Osteoblast (primary cell): ENCODE data around the gene YBEY. TPM values are rescaled to one million over a fixed set of nuclear protein-coding genes. Genes with fewer than 3 reads are reported as not detected.
A peak's percentile ranks its signal among the peaks of the same experiment; 100 is the strongest.

Experiments used
- DNase-seq: peaks from one replicate; pipeline ENCODE4 v3.0.0; 2011; ENCODE audit warnings: low spot score, mixed read lengths; ENCODE audit not compliant: insufficient read length; ENCODE audit errors: missing footprints
- H2AFZ ChIP-seq: 2 replicates; pipeline ENCODE4 v1.6.0; 2011; ENCODE audit warnings: mild to moderate bottlenecking, low read length
- H3K27ac ChIP-seq: 2 replicates; pipeline ENCODE4 v1.5.1; 2011; ENCODE audit warnings: mild to moderate bottlenecking, low read depth, low read length, moderate library complexity
- H3K27me3 ChIP-seq: 2 replicates; pipeline ENCODE4 v1.6.0; 2012; ENCODE audit warnings: mild to moderate bottlenecking, control low read depth, inconsistent platforms, low read length, moderate library complexity; ENCODE audit not compliant: insufficient read depth
- H3K36me3 ChIP-seq: 2 replicates; pipeline ENCODE4 v1.5.1; 2011; ENCODE audit warnings: mild to moderate bottlenecking, low read length, control low read depth, moderate library complexity; ENCODE audit not compliant: insufficient read depth
- H3K4me1 ChIP-seq: 2 replicates; pipeline ENCODE4 v1.5.1; 2011; ENCODE audit warnings: mild to moderate bottlenecking, low read length, control low read depth, moderate library complexity; ENCODE audit not compliant: insufficient read depth
- H3K4me2 ChIP-seq: 2 replicates; pipeline ENCODE4 v1.6.0; 2011; ENCODE audit warnings: mild to moderate bottlenecking, low read length; ENCODE audit not compliant: insufficient read depth
- H3K4me3 ChIP-seq: fragments of 200-600 bp; sonication (generic); 3 replicates; pipeline ENCODE4 v1.5.1; 2012; ENCODE audit warnings: mild to moderate bottlenecking, low read length, inconsistent platforms; ENCODE audit not compliant: insufficient read depth
- H3K79me2 ChIP-seq: 2 replicates; pipeline ENCODE4 v1.6.0; 2012; ENCODE audit warnings: mild to moderate bottlenecking, low read length, control low read depth, inconsistent platforms; ENCODE audit not compliant: insufficient read depth
- H3K9me3 ChIP-seq: 2 replicates; pipeline ENCODE4 v1.5.1; 2011; ENCODE audit warnings: low read depth, low read length, control low read depth
- H4K20me1 ChIP-seq: 2 replicates; pipeline ENCODE4 v1.6.0; 2012; ENCODE audit warnings: mild to moderate bottlenecking, low read length, control low read depth; ENCODE audit not compliant: insufficient read depth
- CTCF ChIP-seq: IDR thresholded peaks from 2 replicates; pipeline ENCODE4 v1.5.1; 2011; ENCODE audit warnings: mild to moderate bottlenecking, low read depth, low read length, moderate library complexity; ENCODE audit errors: extremely low read depth
- total RNA-seq: library from RNA; depleted of rRNA; stranded (reverse); fragments of >200 nt; gene quantifications from 2 replicates; pipeline ENCODE4 v1.2.3, GENCODE V29; 2012

Gene YBEY
- total RNA-seq, 1 donor: 18.8 TPM

GRCh38 chr21:46250146-46250725 is 35.9 kb upstream of the YBEY start:
- no peaks in the 10 kb centered on the region for H3K9me3 ChIP-seq
- TF ChIP-seq CTCF: no peak
- H3K36me3 ChIP-seq: peaks cover 91% of the 10 kb centered on the region
- H3K27me3 ChIP-seq: no peaks in the 10 kb centered on the region
- H3K4me2 ChIP-seq: no peak overlapping the region
- no peaks in the 10 kb centered on the region for H3K4me1 ChIP-seq
- no peak overlapping the region for H3K4me3 ChIP-seq
- peaks cover 3% of the 10 kb centered on the region for H4K20me1 ChIP-seq
- no peak overlapping the region for H2AFZ ChIP-seq
- no peak overlapping the region for H3K27ac ChIP-seq
- no peaks in the 10 kb centered on the region for H3K79me2 ChIP-seq
- DNase-seq: peak; percentile 45

GRCh38 chr21:46252840-46253239 is 33.3 kb upstream of the YBEY start:
- peaks cover 7% of the 10 kb centered on the region for H4K20me1 ChIP-seq
- no peak overlapping the region for H3K4me3 ChIP-seq
- H3K27ac ChIP-seq: no peak overlapping the region
- no peaks in the 10 kb centered on the region for H3K27me3 ChIP-seq
- H2AFZ ChIP-seq: no peak overlapping the region
- H3K36me3 ChIP-seq: peaks cover 92% of the 10 kb centered on the region
- H3K4me2 ChIP-seq: no peak overlapping the region
- no peaks in the 10 kb centered on the region for H3K9me3 ChIP-seq
- DNase-seq: no peak
- no peaks in the 10 kb centered on the region for H3K79me2 ChIP-seq
- no peak for TF ChIP-seq CTCF
- no peaks in the 10 kb centered on the region for H3K4me1 ChIP-seq

- Histone ChIP-seq H3K79me2 (no peaks in the 10 kb centered on the region), H3K36me3 (peaks cover 95% of the 10 kb centered on the region), H3K27ac (no peak overlapping the region), H3K27me3 (no peaks in the 10 kb centered on the region), H3K4me3 (no peak overlapping the region), H2AFZ (no peak overlapping the region), H3K4me1 (no peaks in the 10 kb centered on the region), H4K20me1 (peaks cover 7% of the 10 kb centered on the region), H3K4me2 (no peak overlapping the region), H3K9me3 (no peaks in the 10 kb centered on the region)
- no peak for TF ChIP-seq CTCF
- no peak for DNase-seq
Measured at GRCh38 chr21:46253610-46254124, 32.5 kb upstream of the YBEY start.

- peaks cover 94% of the 10 kb centered on the region for H3K36me3 ChIP-seq
- no peak for TF ChIP-seq CTCF
- H3K4me3 ChIP-seq: no peak overlapping the region
- H3K27ac ChIP-seq: no peak overlapping the region
- DNase-seq: peak; percentile 36
- no peak overlapping the region for H3K4me2 ChIP-seq
- no peaks in the 10 kb centered on the region for H3K4me1 ChIP-seq
- H3K27me3 ChIP-seq: no peaks in the 10 kb centered on the region
- H2AFZ ChIP-seq: no peak overlapping the region
- no peaks in the 10 kb centered on the region for H3K79me2 ChIP-seq
- no peaks in the 10 kb centered on the region for H3K9me3 ChIP-seq
- peaks cover 7% of the 10 kb centered on the region for H4K20me1 ChIP-seq
Measured at GRCh38 chr21:46254208-46254975, 31.8 kb upstream of the YBEY start.
